T-cell (primary cell): ENCODE measurements around the gene UGT1A5. TPM values are rescaled to one million over a fixed set of nuclear protein-coding genes. Genes with fewer than 3 reads are reported as not detected.
A peak's percentile ranks its signal among the peaks of the same experiment; 100 is the strongest.
"Not testable (repeated sequence)": the region's sequence is repeated elsewhere in the genome, so short reads cannot be mapped to it uniquely, and the experiment has no call there.

Experiments used
- ATAC-seq, 4 experiments: fragments of 200-7000 bp in 3 of 4; fragments of 150-1000 bp in 1 of 4; cut with Tn5 transposase; replicated peaks in 1 of 4; 1 replicate in 3 of 4; 2 replicates in 1 of 4; pipeline ENCODE4 v1.10.0; 2021; ENCODE audit warnings: moderate library complexity in 3 of 4, mild to moderate bottlenecking in 2 of 4, moderate number of reproducible peaks in 1 of 4
- CTCF ChIA-PET, 2 donors: fragments of 300-600 bp; sonication (Branson Sonifier 250); formaldehyde crosslinking; loops; one replicate each; lab custom pipeline; 2022; ENCODE audit warnings: antibody characterized with exemption in 2 of 2; lab: Charles Lee
- POLR2A ChIA-PET, 2 donors: fragments of 300-600 bp; sonication (Branson Sonifier 250); formaldehyde crosslinking; loops; one replicate each; lab custom pipeline; 2022; ENCODE audit warnings: antibody characterized with exemption in 2 of 2; lab: Charles Lee
- DNase-seq, 35 experiments: peaks; one replicate each; pipeline versions ENCODE4 v3.0.0 to v3.0.0-alpha.2; 2013 to 2023
- H3K27ac ChIP-seq: one replicate; pipeline ENCODE4 v1.5.1; 2013; ENCODE audit warnings: low read length
- H3K27me3 ChIP-seq, 2 experiments: replicated peaks in 1 of 2; 1 replicate in 1 of 2; 2 replicates in 1 of 2; pipeline versions ENCODE4 v1.6.1 to v1.7.0; 2013; ENCODE audit warnings: low read length in 1 of 2, mixed read lengths in 1 of 2; ENCODE audit not compliant: control insufficient read depth in 2 of 2, insufficient read depth in 2 of 2; ENCODE audit errors: extremely low read depth in 1 of 2
- H3K36me3 ChIP-seq, 2 donors: 1 replicate in 1 of 2; 2 replicates in 1 of 2; pipeline versions ENCODE4 v1.6.1 to v1.7.0; 2013; ENCODE audit warnings: low read length in 1 of 2; ENCODE audit not compliant: control insufficient read depth in 2 of 2, insufficient read depth in 1 of 2; ENCODE audit errors: extremely low read depth in 1 of 2
- H3K4me1 ChIP-seq, 2 experiments: 1 replicate in 1 of 2; 2 replicates in 1 of 2; pipeline versions ENCODE4 v1.6.1 to v1.7.0; 2013; ENCODE audit warnings: low read length in 2 of 2, mixed read lengths in 1 of 2; ENCODE audit not compliant: insufficient read depth in 2 of 2, control insufficient read depth in 1 of 2; ENCODE audit errors: extremely low read depth in 1 of 2
- H3K4me3 ChIP-seq, 2 donors: 1 replicate in 1 of 2; 2 replicates in 1 of 2; pipeline versions ENCODE4 v1.5.1 to v1.7.0; 2013; ENCODE audit warnings: mild to moderate bottlenecking in 2 of 2, low read length in 1 of 2, moderate library complexity in 1 of 2; ENCODE audit not compliant: control insufficient read depth in 1 of 2; ENCODE audit errors: extremely low read depth in 1 of 2
- H3K9me3 ChIP-seq: 2 replicates; pipeline ENCODE4 v1.7.0; 2013
- H3K27ac Mint-ChIP-seq, 2 donors: one replicate each; pipeline ENCODE4 v1.8.0; 2020 to 2021; ENCODE audit warnings: mild to moderate bottlenecking in 2 of 2, mixed read lengths in 2 of 2
- H3K27me3 Mint-ChIP-seq, 2 donors: one replicate each; pipeline ENCODE4 v1.8.0; 2021 to 2022; ENCODE audit warnings: mixed read lengths in 2 of 2
- H3K36me3 Mint-ChIP-seq: one replicate; pipeline ENCODE4 v1.8.0; 2021; ENCODE audit warnings: mixed read lengths
- H3K4me1 Mint-ChIP-seq, 3 donors: one replicate each; pipeline ENCODE4 v1.8.0; 2020 to 2022; ENCODE audit warnings: mixed read lengths in 3 of 3, mild to moderate bottlenecking in 1 of 3
- H3K4me3 Mint-ChIP-seq, 3 donors: one replicate each; pipeline ENCODE4 v1.8.0; 2020 to 2022; ENCODE audit warnings: mild to moderate bottlenecking in 3 of 3, mixed read lengths in 3 of 3, moderate library complexity in 3 of 3
- H3K9me3 Mint-ChIP-seq, 3 donors: one replicate each; pipeline ENCODE4 v1.8.0; 2020 to 2022; ENCODE audit warnings: mixed read lengths in 3 of 3
- WGBS: methylation state at CpG from one replicate; pipeline ENCODE4 v1.1.5; 2013; ENCODE audit warnings: missing lambda C conversion rate; ENCODE audit not compliant: insufficient coverage; 5-methylcytosine and 5-hydroxymethylcytosine counted together
- total RNA-seq, 35 experiments: library from RNA in 6 of 35; stranded (reverse) in 6 of 35; fragments of 120-200 nt in 1 of 35; gene quantifications; one replicate each; pipeline versions ENCODE4 v1.2.1 to v1.2.4 and lab custom pipeline; 2013 to 2026

UGT1A5 gene
- total RNA-seq, 5 donors from 2014 or later (not counting 1 experiment from before 2014, with no cell fraction given): not detected

DNA sequence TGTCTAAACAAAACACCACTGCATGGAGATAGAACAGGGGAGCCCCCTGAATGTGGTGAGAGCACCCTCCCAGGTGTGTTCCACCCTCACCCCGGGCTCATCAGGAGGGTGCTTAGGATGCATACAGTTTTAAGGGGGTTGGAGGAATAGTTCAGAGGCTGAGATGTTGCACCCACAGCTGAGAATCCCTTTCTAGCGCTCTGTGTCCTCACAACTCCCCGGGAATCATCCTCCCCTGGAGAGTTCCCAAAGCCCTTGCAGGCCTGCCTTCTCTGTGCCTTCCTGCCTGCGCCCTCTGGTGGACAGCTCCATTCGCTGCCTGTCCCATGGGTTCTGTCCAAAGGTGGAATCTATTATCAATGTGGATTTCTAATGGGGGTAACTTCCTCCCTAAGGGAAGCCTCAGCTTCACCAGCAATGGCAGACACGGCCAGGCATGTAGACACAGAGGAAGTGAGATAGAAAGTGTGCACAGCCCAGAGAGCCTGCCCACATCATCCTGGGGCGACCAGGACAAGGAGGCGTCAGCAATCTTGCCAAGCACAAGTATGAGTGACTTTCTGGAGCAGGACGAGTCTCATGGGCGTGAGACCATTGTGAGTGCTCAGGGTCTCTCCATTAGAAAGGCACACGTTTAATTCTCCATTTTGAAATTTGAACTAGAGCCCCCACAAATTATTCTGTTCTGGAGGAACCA is 1.2 kb upstream of the UGT1A5 start:
- H3K27ac Mint-ChIP-seq: no peak overlapping the region
- Histone ChIP-seq H3K9me3 (no peaks in the 10 kb centered on the region), H3K36me3 (no peaks in the 10 kb centered on the region), H3K4me1 (no peaks in the 10 kb centered on the region), H3K4me3 (no peak overlapping the region), H3K27me3 (peaks cover 0 to 18% of the 10 kb centered on the region in 2 experiments), H3K27ac (no peak overlapping the region)
- DNase-seq (peak in 34 of 35 experiments; percentile 5 to 73 (median 50)), ATAC-seq (peak in 2 of 4 experiments; percentile 64 to 73)
- H3K27me3 Mint-ChIP-seq: peaks cover 25 to 45% of the 10 kb centered on the region in 2 donors
- H3K4me1 Mint-ChIP-seq: no peaks in the 10 kb centered on the region
- POLR2A ChIA-PET: no interaction called here
- CTCF ChIA-PET: interaction anchor here in 1 of 2 donors (0.8 to 1.0 kb wide), 2 partner anchors 101 to 858 kb away, joined by 3 read pairs; no protein-coding TSS in a partner anchor
- H3K4me3 Mint-ChIP-seq: no peak overlapping the region
- H3K36me3 Mint-ChIP-seq: no peaks in the 10 kb centered on the region
- 53% methylated on average over 3 of the region's 11 CpGs for WGBS
- no peaks in the 10 kb centered on the region for H3K9me3 Mint-ChIP-seq

GRCh38 chr2:233713262-233713615 is 532 bp downstream of the UGT1A5 start:
- DNase-seq (no peak), ATAC-seq (no peak)
- Mint-ChIP-seq H3K27ac (no peak overlapping the region), H3K27me3 (peaks cover 33 to 50% of the 10 kb centered on the region in 2 donors), H3K36me3 (no peaks in the 10 kb centered on the region), H3K4me1 (no peaks in the 10 kb centered on the region), H3K9me3 (no peaks in the 10 kb centered on the region), H3K4me3 (no peak overlapping the region)
- POLR2A ChIA-PET: no interaction called here
- H3K4me3 ChIP-seq: no peak overlapping the region
- CTCF ChIA-PET: no interaction called here
- no peaks in the 10 kb centered on the region for H3K36me3 ChIP-seq
- H3K4me1 ChIP-seq: no peaks in the 10 kb centered on the region
- H3K27me3 ChIP-seq: peaks cover 0 to 23% of the 10 kb centered on the region in 2 experiments
- 45% methylated on average over 2 of the region's 7 CpGs for WGBS
- no peaks in the 10 kb centered on the region for H3K9me3 ChIP-seq
- no peak overlapping the region for H3K27ac ChIP-seq

- Mint-ChIP-seq H3K27ac (no peak overlapping the region), H3K9me3 (no peaks in the 10 kb centered on the region), H3K4me3 (no peak overlapping the region), H3K36me3 (no peaks in the 10 kb centered on the region), H3K4me1 (no peaks in the 10 kb centered on the region), H3K27me3 (peaks cover 36 to 50% of the 10 kb centered on the region in 2 donors)
- no peak overlapping the region for H3K27ac ChIP-seq
- ChIA-PET CTCF (no interaction called here), POLR2A (no interaction called here)
- ATAC-seq: no peak
- H3K27me3 ChIP-seq: peaks cover 0 to 24% of the 10 kb centered on the region in 2 experiments
- DNase-seq: no peak
- 61% methylated on average over 2 of the region's 2 CpGs for WGBS
- no peaks in the 10 kb centered on the region for H3K4me1 ChIP-seq
- no peak overlapping the region for H3K4me3 ChIP-seq
- H3K36me3 ChIP-seq: no peaks in the 10 kb centered on the region
- H3K9me3 ChIP-seq: no peaks in the 10 kb centered on the region
Measured at GRCh38 chr2:233714121-233714520, 1.4 kb downstream of the UGT1A5 start.

DNA sequence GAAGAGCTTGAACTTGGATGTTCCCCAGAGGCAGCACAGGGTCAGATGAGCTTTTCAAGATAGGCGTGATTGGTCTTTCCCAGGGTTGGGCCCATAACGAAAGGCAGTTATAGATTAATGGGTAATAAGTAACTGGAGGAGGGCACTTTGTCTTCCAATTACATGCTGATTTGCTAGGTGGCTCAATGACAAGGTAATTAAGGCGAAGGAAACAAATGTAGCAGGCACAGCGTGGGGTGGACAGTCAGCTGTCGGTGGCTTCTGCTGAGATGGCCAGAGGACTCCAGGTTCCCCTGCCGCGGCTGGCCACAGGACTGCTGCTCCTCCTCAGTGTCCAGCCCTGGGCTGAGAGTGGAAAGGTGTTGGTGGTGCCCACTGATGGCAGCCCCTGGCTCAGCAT is 5.8 kb downstream of the UGT1A5 start, which contains the start of gene UGT1A4:
UGT1A4 (plus strand) TSS at position 185 of the 400 bp plus-strand sequence; CDS start at position 270, 85 bp downstream.
- H3K4me1 ChIP-seq: no peaks in the 10 kb centered on the region
- Mint-ChIP-seq H3K4me3 (no peak within 1 kb of the TSS), H3K4me1 (no peaks in the 10 kb centered on the region), H3K27ac (no peak within 1 kb of the TSS), H3K9me3 (no peaks in the 10 kb centered on the region), H3K36me3 (no peaks in the 10 kb centered on the region), H3K27me3 (peaks cover 44 to 48% of the 10 kb centered on the region in 2 donors)
- 81% methylated on average over 7 of the region's 7 CpGs for WGBS
- ChIA-PET CTCF (no interaction called here), POLR2A (no interaction called here)
- no peaks in the 10 kb centered on the region for H3K36me3 ChIP-seq
- DNase-seq (no peak), ATAC-seq (no peak)
- H3K27me3 ChIP-seq: peaks cover 2 to 18% of the 10 kb centered on the region in 2 experiments
- no peak within 1 kb of the TSS for H3K4me3 ChIP-seq
- no peaks in the 10 kb centered on the region for H3K9me3 ChIP-seq
- no peak within 1 kb of the TSS for H3K27ac ChIP-seq

DNA sequence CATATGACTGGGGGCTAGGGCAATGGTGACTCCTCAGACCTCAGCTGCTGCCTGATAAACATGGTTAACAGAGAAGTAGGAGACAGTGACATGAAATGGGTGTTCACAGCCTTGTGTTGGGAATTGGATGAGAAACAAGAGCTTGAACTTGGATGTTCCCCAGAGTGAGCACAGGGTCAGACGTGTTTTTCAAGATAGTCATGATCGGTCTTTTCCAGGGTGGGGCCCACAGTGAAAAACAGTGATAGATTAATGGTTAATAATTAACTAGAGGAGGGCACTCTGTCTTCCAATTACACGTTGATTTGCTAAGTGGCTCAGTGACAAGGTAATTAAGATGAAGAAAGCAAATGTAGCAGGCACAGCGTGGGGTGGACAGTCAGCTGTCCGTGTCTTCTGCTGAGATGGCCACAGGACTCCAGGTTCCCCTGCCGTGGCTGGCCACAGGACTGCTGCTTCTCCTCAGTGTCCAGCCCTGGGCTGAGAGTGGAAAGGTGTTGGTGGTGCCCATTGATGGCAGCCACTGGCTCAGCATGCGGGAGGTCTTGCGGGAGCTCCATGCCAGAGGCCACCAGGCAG is 16.1 kb downstream of the UGT1A5 start, which contains the start of gene UGT1A3:
UGT1A3 (plus strand) TSS at position 320 of the 579 bp plus-strand sequence; CDS start at position 405, 85 bp downstream.
- no peaks in the 10 kb centered on the region for H3K36me3 ChIP-seq
- WGBS: 73% methylated on average over 5 of the region's 8 CpGs
- peaks cover 0 to 15% of the 10 kb centered on the region in 2 experiments for H3K27me3 ChIP-seq
- H3K27me3 Mint-ChIP-seq: peaks cover 13 to 29% of the 10 kb centered on the region in 2 donors
- ATAC-seq (no peak), DNase-seq (no peak)
- H3K36me3 Mint-ChIP-seq: no peaks in the 10 kb centered on the region
- H3K4me1 Mint-ChIP-seq: no peaks in the 10 kb centered on the region
- CTCF ChIA-PET: no interaction called here
- H3K4me1 ChIP-seq: no peaks in the 10 kb centered on the region
- H3K27ac ChIP-seq: no peak within 1 kb of the TSS
- H3K4me3 ChIP-seq: no peak within 1 kb of the TSS
- H3K9me3 ChIP-seq: no peaks in the 10 kb centered on the region
- POLR2A ChIA-PET: no interaction called here
- H3K9me3 Mint-ChIP-seq: no peaks in the 10 kb centered on the region
- no peak within 1 kb of the TSS for H3K27ac Mint-ChIP-seq
- no peak within 1 kb of the TSS for H3K4me3 Mint-ChIP-seq

- H3K36me3 Mint-ChIP-seq, POLR2A ChIA-PET, H3K4me1 Mint-ChIP-seq, H3K4me3 Mint-ChIP-seq, H3K36me3 ChIP-seq, ATAC-seq, H3K27ac Mint-ChIP-seq, H3K4me1 ChIP-seq, H3K27ac ChIP-seq, H3K27me3 ChIP-seq, H3K4me3 ChIP-seq, DNase-seq, H3K9me3 Mint-ChIP-seq, H3K9me3 ChIP-seq: not testable (repeated sequence)
- peaks cover 32 to 47% of the 10 kb centered on the region in 2 donors for H3K27me3 Mint-ChIP-seq
- WGBS: 82% methylated on average over 11 of the region's 14 CpGs
- CTCF ChIA-PET: interaction anchor here in 1 of 2 donors (0.5 kb wide), 1 partner anchor 822 kb away, joined by 3 read pairs; no protein-coding TSS in a partner anchor
Measured at GRCh38 chr2:233736868-233737653, 24.4 kb downstream of the UGT1A5 start.
